MCF 10A (cell line): ENCODE measurements around the gene PSMC2. TPM values are rescaled to one million over a fixed set of nuclear protein-coding genes. Genes with fewer than 3 reads are reported as not detected.

Experiments used
- BruUV-seq: library from RNA; stranded (reverse); fragments of 400-500 nt; replicated peaks from 2 replicates; lab custom pipeline; 2021; lab: Mats Ljungman, UMichigan
- CTCF ChIA-PET: fragments of 300-600 bp; sonication (Branson Sonifier 250); formaldehyde crosslinking; extraction: SDS; loops from one replicate; lab custom pipeline; 2021; ENCODE audit warnings: antibody characterized with exemption, inconsistent platforms; lab: Yijun Ruan, JAX
- POLR2A ChIA-PET: fragments of 300-600, 350-650 bp; sonication (Branson Sonifier 250); formaldehyde crosslinking; extraction: SDS; loops from one replicate; lab custom pipeline; 2020; ENCODE audit warnings: antibody characterized with exemption, inconsistent platforms; lab: Yijun Ruan, JAX
- DNase-seq: peaks from one replicate; pipeline ENCODE4 v3.0.0-alpha.2; 2018; ENCODE audit not compliant: unreplicated experiment
- H3K27ac Mint-ChIP-seq: one replicate; pipeline ENCODE4 v1.8.0; 2022; ENCODE audit warnings: mild to moderate bottlenecking, low read depth, mixed read lengths; ENCODE audit not compliant: unreplicated experiment
- H3K27me3 Mint-ChIP-seq: one replicate; pipeline ENCODE4 v1.8.0; 2022; ENCODE audit warnings: mixed read lengths; ENCODE audit not compliant: insufficient read depth, unreplicated experiment
- H3K36me3 Mint-ChIP-seq: one replicate; pipeline ENCODE4 v1.8.0; 2022; ENCODE audit warnings: mild to moderate bottlenecking, moderate library complexity, mixed read lengths; ENCODE audit not compliant: insufficient read depth, unreplicated experiment
- H3K4me1 Mint-ChIP-seq: one replicate; pipeline ENCODE4 v1.8.0; 2022; ENCODE audit warnings: mixed read lengths; ENCODE audit not compliant: insufficient read depth, unreplicated experiment
- H3K4me3 Mint-ChIP-seq: one replicate; pipeline ENCODE4 v1.8.0; 2022; ENCODE audit warnings: mild to moderate bottlenecking, moderate library complexity, mixed read lengths; ENCODE audit not compliant: unreplicated experiment
- H3K9me3 Mint-ChIP-seq: one replicate; pipeline ENCODE4 v1.8.0; 2022; ENCODE audit warnings: mixed read lengths; ENCODE audit not compliant: unreplicated experiment
- CTCF ChIP-seq: fragments of 200-600 bp; IDR thresholded peaks from one replicate; pipeline ENCODE4 v1.8.0; 2022; ENCODE audit warnings: antibody characterized with exemption, mild to moderate bottlenecking; ENCODE audit not compliant: unreplicated experiment
- intact Hi-C: fragments of 100-400 bp; cut with micrococcal nuclease; formaldehyde crosslinking; loops from 2 replicates; pipeline ENCODE4 v1.14.1; 2022
- total RNA-seq: library from RNA; stranded (reverse); gene quantifications from 2 replicates; pipeline ENCODE4 v1.2.3, GENCODE V29; 2022

The PSMC2 gene
- total RNA-seq, 1 experiment from 2014 or later = 98.8 TPM

GRCh38 chr7:103344453-103345149 lies 2.8 kb upstream of the PSMC2 start, which contains the start of gene DNAJC2:
TSS of gene DNAJC2 (minus strand) at chr7:103344767. CDS start at chr7:103344622, 145 bp downstream.
- no peak for TF ChIP-seq CTCF
- ChIA-PET CTCF (interaction anchor here (0.7 kb wide), 2 partner anchors 79 to 186 kb away, joined by 3 read pairs; no protein-coding TSS in a partner anchor), POLR2A (interaction anchor here (0.7 to 2.1 kb wide), 6 partner anchors 11 to 1673 kb away, joined by 3 to 7 read pairs (median 4); partner anchors contain the start of gene NAPEPLD)
- peak within 1 kb of the TSS; percentile 88 for H3K4me3 Mint-ChIP-seq
- no peaks in the 10 kb centered on the region for H3K27me3 Mint-ChIP-seq
- no peaks in the 10 kb centered on the region for H3K9me3 Mint-ChIP-seq
- peaks cover 27% of the 10 kb centered on the region for H3K36me3 Mint-ChIP-seq
- H3K27ac Mint-ChIP-seq = peak within 1 kb of the TSS; percentile 96
- H3K4me1 Mint-ChIP-seq = peaks cover 25% of the 10 kb centered on the region
- no TSS peak for BruUV-seq
- DNase-seq = peak; percentile 95
- intact Hi-C loops = loop anchor here (10.0 kb wide), 1 partner anchor 50 kb away; the partner anchor contains the start of gene PMPCB

- ChIA-PET POLR2A (interaction anchor here (0.6 to 2.4 kb wide), 5 partner anchors 7 to 845 kb away, joined by 3 to 7 read pairs (median 4); partner anchors contain the start of gene ARMC10), CTCF (interaction anchor here (1.0 to 1.6 kb wide), 2 partner anchors 49 to 100 kb away, joined by 3 to 5 read pairs; partner anchors contain the start of gene PMPCB)
- Mint-ChIP-seq H3K9me3 (no peaks in the 10 kb centered on the region), H3K36me3 (peaks cover 10% of the 10 kb centered on the region), H3K27me3 (no peaks in the 10 kb centered on the region), H3K4me3 (peak overlapping the region; percentile 98), H3K4me1 (peaks cover 30% of the 10 kb centered on the region), H3K27ac (no peak overlapping the region)
- BruUV-seq = no TSS peak
- intact Hi-C loops = loop anchor here (2.0 to 10.0 kb wide), 2 partner anchors 52 to 60 kb away; partner anchors contain the start of gene PMPCB
- no peak for DNase-seq
- no peak for TF ChIP-seq CTCF
These were observed 1.0 kb upstream of the PSMC2 start for GRCh38 chr7:103346396-103346795.

DNA sequence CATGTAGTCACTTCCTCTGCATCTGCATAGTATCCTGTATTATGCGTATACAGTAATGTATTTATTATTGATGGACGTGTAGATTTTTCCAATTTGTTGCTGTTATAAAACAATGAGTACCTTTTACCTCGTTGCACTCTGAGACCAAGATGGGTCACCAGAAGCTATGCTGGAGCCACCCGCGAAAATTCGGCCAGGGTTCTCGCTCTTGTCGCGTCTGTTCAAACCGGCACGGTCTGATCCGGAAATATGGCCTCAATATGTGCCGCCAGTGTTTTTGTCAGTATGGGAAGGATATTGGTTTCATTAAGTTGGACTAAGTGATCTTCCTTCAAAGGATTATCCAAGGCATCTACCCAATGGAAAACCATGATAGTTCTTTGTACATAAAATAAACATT lies 1.0 kb downstream of the PSMC2 start:
- DNase-seq = no peak
- peak overlapping the region; percentile 99 for H3K27ac Mint-ChIP-seq
- ChIA-PET POLR2A (interaction anchor here (0.9 to 3.4 kb wide), 14 partner anchors 8 to 1669 kb away, joined by 3 to 14 read pairs (median 4); partner anchors contain the start of genes ARMC10, FBXL13 and PMPCB), CTCF (interaction anchor here (0.6 kb wide), 1 partner anchor 99 kb away, joined by 4 read pairs; no protein-coding TSS in a partner anchor)
- no peaks in the 10 kb centered on the region for H3K27me3 Mint-ChIP-seq
- H3K9me3 Mint-ChIP-seq = no peaks in the 10 kb centered on the region
- peaks cover 31% of the 10 kb centered on the region for H3K4me1 Mint-ChIP-seq
- TF ChIP-seq CTCF = no peak
- peak overlapping the region; percentile 98 for H3K4me3 Mint-ChIP-seq
- intact Hi-C loops = loop anchor here (10.0 kb wide), 1 partner anchor 54 kb away; the partner anchor contains the start of gene PMPCB
- no TSS peak for BruUV-seq
- peaks cover 12% of the 10 kb centered on the region for H3K36me3 Mint-ChIP-seq

- Mint-ChIP-seq H3K4me1 (peaks cover 31% of the 10 kb centered on the region), H3K9me3 (no peaks in the 10 kb centered on the region), H3K36me3 (peaks cover 15% of the 10 kb centered on the region), H3K27ac (peak overlapping the region; percentile 99), H3K27me3 (no peaks in the 10 kb centered on the region), H3K4me3 (peak overlapping the region; percentile 98)
- TF ChIP-seq CTCF = no peak
- DNase-seq = no peak
- intact Hi-C loops = loop anchor here (10.0 kb wide), 1 partner anchor 54 kb away; the partner anchor contains the start of gene PMPCB
- no TSS peak for BruUV-seq
- ChIA-PET CTCF (interaction anchor here (0.7 kb wide), 1 partner anchor 62 kb away, joined by 3 read pairs; no protein-coding TSS in a partner anchor), POLR2A (interaction anchor here (1.2 to 3.4 kb wide), 4 partner anchors 10 to 56 kb away, joined by 3 to 14 read pairs (median 10); partner anchors contain the start of gene PMPCB)
These were observed 1.5 kb downstream of the PSMC2 start for GRCh38 chr7:103348959-103349358.
